NCI-H2107 treated with DMSO at 0.1 percent for 48 hours (cell line): ENCODE data around the gene TMEM232.
"Not testable (repeated sequence)": the region's sequence is repeated elsewhere in the genome, so short reads cannot be mapped to it uniquely, and the experiment has no call there.

ENCODE experiments used
- DNase-seq: peaks from one replicate; lab custom pipeline; 2025; ENCODE audit not compliant: unreplicated experiment; lab: John Stamatoyannopoulos, UW

The TMEM232 gene

GRCh38 chr5:110535146-110535545 lies 191.3 kb downstream of the TMEM232 start:
- not testable (repeated sequence) for DNase-seq

DNA sequence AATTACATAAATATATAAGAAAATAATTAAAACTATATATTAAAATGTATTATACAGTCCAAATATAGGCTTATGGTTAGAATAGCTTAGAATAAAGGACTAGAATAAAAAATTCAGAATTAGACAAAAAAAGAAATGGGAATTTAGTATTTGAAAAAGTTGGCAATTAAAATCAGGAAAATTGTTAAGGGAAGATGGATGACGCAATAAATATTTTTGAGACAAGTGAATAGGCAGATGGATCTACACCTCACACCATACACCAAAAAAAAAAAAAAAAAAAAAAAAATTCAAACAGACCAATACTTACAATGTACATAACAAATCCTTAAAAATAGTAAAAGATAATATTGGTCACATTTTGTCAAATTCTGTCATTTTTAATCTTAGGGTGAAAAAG lies 200.7 kb downstream of the TMEM232 start:
- no peak for DNase-seq

DNA sequence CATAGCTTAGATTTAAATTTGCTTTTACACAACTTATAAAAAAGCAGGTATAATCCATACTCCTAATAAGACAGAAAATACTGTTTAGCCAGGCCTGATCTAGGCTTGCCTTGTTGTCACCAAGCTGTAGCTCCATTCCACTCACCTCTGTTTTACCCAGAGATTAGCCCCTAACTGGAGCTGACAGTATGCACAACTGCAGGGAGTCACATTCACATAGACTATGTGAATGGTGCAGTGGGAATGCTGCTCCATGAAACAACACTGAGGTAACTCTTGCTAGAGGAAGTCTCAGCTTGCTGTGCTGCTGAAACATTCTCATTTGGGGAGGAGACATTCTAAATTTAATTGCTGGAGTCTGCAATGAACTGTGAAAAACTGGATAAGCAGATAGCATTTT lies 209.1 kb downstream of the TMEM232 start:
- DNase-seq = no peak

GRCh38 chr5:110514030-110514429 lies 212.4 kb downstream of the TMEM232 start:
- DNase-seq = no peak

GRCh38 chr5:110512266-110512665 lies 214.2 kb downstream of the TMEM232 start:
- DNase-seq = no peak

DNA sequence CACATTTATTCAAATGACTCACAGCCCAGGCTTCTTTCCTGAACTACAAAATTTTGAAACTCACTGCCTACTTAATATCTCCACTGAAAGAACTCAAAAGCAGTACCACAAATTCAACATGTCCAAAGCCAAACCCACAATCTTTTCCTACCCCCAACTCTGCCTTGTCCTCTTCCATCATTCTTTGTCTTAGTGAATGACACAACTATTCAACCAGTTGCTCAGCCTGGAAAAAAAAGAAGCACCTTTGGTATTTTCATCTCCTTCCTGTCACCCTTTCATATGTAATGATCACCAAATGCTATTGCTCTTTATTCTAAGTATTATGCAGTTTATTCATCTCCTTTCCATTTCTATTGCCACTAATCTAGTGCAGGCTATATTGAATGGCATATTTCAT lies 216.3 kb downstream of the TMEM232 start:
- no peak for DNase-seq

GRCh38 chr5:110507972-110508371 lies 218.5 kb downstream of the TMEM232 start:
- no peak for DNase-seq

DNA sequence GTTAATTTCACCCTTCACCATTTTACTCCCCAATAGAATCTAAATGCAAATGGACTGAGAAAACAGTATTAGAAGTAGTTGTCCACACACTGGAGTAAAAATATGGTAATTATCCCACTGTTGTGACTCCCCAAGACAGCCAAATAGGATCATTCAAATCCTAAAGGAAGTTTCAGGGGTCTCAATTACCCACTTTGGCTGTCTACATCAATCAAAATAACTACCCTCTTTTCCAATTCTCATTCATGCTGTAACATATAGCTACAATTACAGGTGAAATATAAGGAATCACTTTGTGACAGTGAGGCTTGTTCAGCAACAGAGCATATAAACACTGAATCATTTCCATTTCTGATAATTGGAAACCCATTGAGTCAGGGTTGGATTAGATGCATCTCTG lies 220.1 kb downstream of the TMEM232 start:
- no peak for DNase-seq

GRCh38 chr5:110496276-110496675 lies 230.2 kb downstream of the TMEM232 start:
- no peak for DNase-seq

DNA sequence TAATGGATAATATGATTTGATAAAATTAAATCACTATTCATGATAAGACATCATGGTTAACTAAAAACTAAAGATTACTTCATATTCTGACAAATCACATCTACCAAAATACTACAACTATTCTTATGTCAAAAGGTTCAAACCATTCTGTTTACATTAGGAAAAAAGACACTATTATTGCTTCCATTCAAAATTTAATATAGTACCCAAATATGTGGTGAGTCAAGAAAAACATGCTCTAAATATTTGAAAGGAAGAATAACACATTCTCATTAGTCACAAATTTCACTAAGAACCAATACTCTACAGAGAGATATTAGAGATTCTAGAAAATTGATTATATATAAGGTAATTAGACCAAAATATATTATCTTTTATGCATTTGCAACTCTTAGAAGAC lies 234.0 kb downstream of the TMEM232 start:
- no peak for DNase-seq

GRCh38 chr5:110478895-110479294 lies 247.6 kb downstream of the TMEM232 start:
- no peak for DNase-seq

GRCh38 chr5:110477911-110478310 lies 248.6 kb downstream of the TMEM232 start:
- DNase-seq = no peak

- DNase-seq = no peak
These were observed 250.3 kb downstream of the TMEM232 start for GRCh38 chr5:110476164-110476563.

DNA sequence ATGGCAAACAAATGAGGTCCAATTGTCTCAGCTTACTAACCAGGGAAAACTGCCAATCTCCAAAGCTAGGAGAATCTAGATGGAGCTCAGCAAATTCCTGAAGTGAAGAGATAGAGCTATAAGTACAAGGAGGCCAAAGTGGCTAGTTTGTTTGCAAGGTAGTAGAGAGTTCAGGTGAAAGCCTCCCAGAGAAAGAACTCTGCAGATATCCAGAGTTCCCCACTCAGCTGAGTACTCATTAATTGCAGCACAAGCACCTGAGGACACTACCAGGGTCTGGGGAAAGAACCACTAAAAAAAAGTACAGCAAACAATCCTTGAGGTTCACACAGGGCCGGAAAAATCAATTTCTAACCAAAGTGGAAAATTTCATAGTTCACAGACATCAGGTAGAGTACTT lies 250.9 kb downstream of the TMEM232 start:
- DNase-seq = no peak

- DNase-seq = no peak
These were observed 257.0 kb downstream of the TMEM232 start for GRCh38 chr5:110469486-110469885.

- DNase-seq = no peak
These were observed 263.4 kb downstream of the TMEM232 start for GRCh38 chr5:110463106-110463505.

DNA sequence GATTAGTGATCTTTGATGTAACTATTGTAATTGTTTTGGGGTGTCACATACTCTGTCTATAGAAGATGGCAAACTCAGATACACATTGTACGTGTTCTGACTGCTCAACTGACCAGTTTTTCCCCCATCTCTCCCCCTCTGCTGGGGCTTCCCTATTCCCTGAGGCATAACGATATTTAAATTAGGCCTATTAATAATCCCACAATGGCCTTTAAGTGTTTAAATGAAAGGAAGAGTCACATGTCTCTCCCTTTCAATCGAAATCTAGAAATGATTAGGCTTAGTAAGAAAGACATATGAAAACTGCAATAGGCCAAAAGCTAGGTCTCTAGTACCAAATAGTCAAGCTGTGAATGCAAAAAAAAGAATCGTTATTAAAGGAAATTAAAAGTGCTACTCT lies 265.6 kb downstream of the TMEM232 start:
- no peak for DNase-seq

DNA sequence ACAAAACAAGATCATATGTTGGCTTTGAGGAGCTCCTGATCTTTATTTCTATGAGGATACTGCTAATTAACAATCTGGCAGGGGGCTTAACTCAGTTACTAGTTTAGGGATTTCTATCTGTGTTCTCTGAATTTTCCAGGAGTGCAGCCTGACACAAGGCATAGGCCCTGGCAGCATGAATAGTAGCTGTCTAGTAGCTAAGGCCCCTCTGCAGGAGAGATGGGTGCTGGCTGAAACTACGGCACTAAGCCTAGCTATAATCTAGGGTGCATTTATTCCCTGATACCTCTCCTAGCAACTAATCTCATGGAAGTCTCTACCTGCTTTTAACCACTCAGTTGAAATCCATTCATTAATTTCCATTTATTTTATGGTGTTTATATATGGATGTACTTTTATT lies 268.2 kb downstream of the TMEM232 start:
- no peak for DNase-seq

GRCh38 chr5:110442856-110443255 lies 283.6 kb downstream of the TMEM232 start:
- no peak for DNase-seq

DNA sequence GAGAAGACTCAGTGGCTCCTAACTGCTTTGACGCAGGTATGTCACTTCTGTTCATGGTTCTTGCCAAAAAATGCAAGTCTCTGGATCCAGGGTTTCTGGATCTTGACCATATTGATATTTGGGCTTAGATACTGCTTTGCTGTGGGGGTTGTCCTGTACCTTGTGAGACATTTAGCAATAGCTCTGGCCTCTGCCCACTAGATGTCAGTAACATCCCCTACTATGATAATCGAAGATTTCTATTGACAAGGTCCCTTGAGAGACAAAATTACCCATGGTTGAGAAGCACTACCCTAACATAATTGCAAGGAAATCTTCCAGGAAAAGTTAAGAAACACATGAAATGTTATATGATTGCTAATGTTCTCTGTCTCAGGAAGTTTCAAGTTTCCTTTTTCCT lies 285.4 kb downstream of the TMEM232 start:
- DNase-seq = no peak

GRCh38 chr5:110440058-110440457 lies 286.4 kb downstream of the TMEM232 start:
- no peak for DNase-seq

- DNase-seq = no peak
These were observed 287.2 kb downstream of the TMEM232 start for GRCh38 chr5:110439296-110439695.

DNA sequence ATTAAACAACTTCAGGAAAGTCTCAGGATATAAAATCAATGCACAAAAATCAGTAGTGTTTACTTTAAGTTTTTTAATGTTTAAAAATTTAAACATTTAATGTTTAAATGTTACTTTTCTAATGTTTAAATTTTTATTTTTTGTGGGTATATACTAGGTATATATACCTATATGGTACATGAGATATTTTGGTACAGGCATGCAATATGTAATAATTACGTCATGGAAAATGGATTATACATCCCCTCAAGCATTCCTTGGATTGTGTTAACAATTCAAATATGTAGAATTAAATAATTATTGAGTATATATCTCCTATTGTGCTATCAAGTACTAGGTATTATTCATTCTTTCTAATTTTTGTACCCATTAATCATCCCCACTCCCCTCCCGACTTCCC lies 291.3 kb downstream of the TMEM232 start:
- no peak for DNase-seq

DNA sequence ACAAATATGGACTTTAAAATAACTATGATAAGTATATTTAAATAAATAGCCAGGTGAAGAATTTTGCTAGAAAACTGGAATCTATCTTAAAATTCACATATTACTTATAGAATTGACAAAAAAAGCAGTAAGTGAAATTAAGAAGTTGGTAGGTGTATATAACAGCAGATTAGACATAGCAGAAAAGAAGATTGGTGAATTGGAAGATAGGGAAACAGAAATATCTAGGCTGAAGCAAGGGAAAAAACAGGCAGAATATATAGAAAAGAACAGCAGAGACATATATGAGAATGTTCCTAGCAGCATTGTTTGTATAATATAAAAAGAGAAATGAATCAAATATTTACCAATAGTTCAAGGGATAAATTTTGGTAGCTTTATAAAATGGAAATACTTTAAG lies 294.9 kb downstream of the TMEM232 start:
- DNase-seq = no peak
